NOMO-1 treated with DMSO at 0.1 percent for 48 hours (cell line): Measurements from ENCODE around the gene SPSB4.
"Not testable (repeated sequence)": the region's sequence is repeated elsewhere in the genome, so short reads cannot be mapped to it uniquely, and the experiment has no call there.

Source experiments
- DNase-seq: peaks from one replicate; lab custom pipeline; 2025; ENCODE audit not compliant: unreplicated experiment; lab: John Stamatoyannopoulos, UW

The SPSB4 gene

DNA sequence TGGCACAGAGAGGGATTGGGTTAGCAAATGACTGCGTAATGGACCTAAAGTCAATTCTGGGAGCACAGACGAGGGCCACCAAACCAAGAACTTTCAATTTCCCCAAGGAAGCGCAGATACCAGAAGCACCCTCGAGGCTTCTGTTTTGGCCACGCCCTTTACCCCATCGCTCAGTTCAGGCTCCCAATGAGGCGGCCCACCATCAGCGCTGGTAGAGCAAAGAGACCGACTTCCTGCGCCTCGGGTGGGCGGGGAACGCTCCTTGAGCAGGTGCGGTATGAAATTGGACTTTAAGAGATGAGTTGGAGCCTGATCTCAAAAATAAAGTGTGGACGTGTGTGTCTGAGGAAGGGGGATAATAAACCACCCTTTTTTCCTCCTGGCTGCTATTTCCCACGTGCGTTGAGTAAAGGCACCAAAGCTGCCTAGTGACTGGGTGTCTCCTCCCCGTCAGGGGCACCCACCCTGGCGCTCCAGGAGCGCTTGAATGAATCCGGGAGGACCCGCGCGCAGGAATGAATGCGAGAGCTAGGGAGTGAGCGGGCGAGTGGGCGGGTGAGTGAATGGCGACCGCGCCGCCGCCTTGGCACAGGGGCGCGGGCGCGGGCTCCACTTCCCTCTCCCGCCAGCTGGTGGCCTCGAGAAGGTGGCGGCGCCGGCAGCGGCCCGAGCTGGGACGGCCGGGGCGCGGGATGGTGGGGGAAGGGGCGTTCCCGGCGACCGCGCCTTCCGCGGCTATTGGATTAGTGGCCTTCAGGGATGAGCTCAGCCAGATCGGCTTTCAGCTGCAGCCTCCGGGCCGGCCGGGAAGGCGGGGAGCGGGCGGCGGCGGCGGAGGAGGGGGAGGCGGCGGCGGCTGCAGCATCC lies at the start of gene SPSB4:
Gene SPSB4 (plus strand): TSS at position 772 of the 867 bp plus-strand sequence. CDS start 14,758 bp downstream, outside the sequence.
- DNase-seq: peak; percentile 57

DNA sequence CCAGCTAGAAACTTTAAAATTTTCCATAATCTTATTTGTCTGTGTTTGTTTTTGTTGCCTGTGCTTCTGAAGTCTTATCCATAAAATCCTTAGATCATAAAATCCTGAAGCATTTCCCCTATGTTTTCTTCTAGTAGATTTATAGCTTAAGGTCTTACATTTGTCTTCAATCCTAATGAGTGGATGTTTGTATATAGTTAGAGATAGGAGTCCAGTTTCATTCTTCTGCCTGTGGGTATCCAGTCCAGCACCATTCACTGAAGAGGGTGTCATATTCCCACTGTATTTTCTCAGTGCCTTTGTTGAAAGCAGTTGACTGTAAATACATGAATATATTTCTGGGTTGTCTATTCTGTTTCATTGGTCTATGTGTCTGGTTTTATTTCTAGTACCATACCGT lies 44.8 kb upstream of the SPSB4 start:
- DNase-seq: no peak

DNA sequence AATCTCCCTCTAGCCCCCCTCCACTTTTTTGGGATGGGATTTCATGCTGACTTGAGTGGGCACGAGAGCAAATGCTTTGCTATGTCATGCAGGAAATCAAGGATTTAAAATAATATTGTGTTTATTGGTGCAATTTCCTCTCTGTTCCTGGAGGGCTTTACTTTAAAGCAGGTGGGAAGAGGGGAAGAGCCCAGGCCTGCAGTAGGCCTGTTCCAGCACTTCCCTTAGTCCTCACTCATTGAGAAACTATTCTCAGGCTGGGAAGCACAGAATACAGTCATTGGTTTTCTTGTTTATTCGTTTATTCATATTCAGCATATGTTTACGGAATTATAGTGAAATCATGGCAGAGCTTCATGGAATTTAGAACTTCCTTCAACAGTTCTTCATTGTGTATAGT lies 41.7 kb upstream of the SPSB4 start:
- DNase-seq: no peak

DNA sequence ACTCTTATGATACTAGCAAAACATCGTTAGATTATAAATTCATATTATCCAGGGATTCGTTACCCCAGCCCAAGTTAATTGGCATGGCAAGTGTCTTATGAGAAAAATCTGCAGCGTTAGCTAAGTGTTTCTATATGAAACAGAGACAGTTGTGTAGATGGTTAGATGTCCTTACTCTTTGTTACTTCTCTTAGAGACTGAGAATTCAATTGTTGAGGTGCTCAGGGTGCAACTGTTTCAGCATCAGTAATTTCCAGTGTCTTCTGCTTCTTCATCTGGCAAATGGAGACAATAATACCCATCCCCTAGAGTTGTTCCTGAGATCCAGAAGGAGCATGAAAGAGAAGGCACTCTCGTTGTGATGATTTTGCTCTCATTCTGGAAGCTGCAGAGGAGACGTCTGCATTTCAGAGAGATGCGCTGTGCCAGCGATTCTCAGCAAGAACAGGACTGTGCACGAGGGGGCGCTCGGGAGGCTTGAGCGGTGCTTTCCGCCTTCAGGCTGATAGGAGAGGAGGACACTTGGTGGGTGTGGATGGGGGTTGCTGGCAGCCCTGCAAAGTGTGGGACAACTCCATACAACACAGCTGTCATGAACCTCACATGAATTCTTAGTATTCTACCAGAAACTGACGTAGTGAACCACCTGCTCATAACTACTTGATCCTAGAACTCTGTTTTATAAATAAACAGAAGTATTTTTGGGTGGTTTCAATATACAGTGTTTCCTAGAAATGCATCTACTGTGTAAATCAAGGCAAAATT lies 39.7 kb upstream of the SPSB4 start:
- DNase-seq: peak; percentile 84

DNA sequence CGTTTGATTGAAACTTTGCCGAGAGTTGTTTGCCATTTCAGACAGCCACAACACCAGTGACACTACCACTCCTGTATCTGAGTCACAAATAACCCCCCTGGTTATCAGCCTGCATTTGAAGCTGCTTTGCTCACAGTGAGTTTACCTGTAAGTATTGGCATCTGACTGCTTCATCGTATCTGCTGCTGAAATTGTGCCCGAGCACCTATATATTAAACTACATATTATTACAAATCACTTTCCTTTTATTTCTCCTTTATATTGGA lies 39.2 kb upstream of the SPSB4 start:
- no peak for DNase-seq

DNA sequence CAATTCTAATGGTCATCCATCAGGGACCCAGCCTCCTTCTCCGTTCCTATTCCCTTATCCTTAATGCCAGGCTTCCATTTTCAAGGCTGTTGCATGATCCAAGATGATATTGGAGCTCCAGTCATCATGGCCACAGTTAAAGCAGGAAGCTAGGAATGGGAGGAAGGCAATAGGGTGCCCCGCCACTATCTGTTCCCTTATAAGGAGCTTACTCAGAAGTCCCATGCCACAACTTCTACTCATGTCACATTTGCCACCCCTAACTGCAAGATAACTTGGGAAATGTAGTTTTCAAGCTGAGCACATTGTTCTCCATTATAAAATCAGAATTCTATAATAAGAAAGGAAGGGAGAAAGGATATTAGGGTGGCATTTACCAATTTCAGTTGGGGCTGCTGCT lies 38.6 kb upstream of the SPSB4 start:
- DNase-seq: peak; percentile 68

DNA sequence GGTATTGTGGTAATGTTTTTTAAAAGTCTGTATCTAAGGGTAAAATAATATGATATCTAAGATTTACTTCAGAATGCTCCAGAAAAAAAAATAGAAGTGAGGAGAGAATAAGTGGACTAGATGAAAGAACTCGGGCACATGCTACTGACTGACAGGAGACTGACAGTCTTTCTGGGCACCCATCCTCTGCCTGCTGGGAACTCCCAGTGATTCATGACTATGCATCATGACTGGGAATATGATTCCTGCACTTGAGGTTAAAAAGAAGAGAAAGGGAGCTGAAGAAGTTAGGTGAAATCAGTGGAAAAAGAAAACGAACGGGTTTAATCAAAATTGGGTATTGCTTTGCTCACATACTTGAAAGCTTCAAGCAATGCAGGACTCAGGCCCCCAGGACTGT lies 35.7 kb upstream of the SPSB4 start:
- DNase-seq: no peak

DNA sequence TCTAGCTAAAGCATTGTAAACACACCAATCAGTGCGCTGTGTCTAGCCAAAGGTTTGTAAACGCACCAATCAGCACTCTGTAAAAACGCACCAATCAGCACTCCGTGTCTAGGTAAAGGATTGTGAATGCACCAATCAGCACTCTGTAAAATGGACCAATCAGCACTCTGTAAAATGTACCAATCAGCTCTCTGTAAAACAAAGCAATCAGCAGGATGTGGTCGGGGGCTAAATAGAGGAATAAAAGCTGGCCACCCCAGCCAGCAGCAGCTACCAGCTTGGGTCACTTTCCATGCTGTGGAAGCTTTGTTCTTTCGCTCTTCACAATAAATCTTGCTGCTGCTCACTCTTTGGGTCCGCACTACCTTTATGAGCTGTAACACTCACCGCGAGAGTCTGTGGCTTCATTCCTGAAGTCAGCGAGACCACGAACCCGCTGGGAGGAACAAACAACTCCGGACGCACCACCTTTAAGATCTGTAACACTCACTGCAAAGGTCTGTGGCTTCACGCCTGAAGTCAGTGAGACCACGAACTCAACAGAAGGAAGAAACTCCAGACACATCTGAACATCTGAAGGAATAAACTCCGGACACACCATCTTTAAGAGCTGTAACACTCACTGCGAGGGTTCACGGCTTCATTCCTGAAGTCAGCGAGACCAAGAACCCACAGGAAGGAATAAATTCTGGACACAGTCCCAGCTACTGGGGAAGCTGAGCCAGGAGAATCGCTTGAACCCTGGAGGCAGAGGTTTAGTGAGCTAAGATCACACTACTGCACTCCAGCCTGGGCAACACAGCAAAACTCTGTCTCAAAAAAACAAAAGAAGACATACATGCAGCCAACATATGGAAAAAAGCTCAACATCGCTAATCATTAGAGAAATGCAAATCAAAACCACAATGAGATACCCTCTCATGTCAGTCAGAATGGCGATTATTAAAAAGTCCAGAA lies 33.5 kb upstream of the SPSB4 start:
- DNase-seq: not testable (repeated sequence)

DNA sequence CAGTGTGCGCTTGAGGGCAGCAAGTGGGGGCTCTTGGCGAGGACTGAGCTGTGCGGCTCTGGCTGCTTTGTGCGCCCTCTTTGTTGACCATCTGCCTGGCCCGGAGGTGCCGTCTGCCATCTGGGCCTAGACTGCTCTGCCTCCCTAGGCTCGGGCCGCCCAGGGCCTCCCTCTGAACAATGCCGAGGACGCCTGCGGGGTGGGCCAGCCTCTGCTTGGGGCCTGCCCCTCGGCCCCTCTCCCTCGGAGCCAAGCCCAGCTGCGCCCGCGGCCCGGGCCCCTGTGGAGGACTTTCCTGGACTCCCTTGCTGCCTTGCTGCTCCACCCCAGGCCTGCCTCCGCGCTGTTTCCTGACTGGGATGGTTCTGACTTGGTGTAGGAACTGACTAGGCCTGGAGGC lies 31.9 kb upstream of the SPSB4 start:
- no peak for DNase-seq

DNA sequence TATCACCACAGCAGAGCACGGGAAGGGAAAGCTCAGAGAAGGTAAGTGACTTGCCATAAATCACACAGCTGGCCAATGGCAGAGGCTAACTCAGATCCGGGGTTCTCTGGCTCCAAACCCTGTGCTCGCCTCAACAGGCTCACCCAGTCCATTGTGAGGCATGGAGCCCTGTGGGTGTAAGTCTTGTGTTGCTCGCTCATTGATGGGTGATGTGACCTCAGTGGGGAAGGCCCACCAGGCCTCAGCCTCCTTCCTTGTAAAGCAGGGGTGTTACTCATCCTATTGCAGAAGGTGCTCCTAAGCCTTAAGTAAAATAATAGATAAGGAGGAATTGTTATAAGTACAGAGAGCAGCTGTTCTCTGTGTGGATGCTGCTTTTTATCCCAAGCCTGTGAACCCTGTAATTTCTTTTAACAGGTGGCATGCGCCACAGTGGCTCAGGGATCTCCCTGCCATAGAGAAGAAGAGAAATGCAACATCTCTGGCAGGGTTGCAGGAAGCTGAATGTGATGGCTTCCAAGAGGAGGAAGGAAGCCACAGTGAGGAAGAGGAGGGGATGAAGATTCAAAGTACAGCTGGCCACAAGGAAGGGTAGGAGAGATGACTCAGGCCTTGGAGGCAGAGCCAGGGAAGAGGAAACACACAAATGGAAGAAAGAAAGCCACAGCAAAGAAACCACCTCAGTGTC lies 30.9 kb upstream of the SPSB4 start:
- DNase-seq: no peak

DNA sequence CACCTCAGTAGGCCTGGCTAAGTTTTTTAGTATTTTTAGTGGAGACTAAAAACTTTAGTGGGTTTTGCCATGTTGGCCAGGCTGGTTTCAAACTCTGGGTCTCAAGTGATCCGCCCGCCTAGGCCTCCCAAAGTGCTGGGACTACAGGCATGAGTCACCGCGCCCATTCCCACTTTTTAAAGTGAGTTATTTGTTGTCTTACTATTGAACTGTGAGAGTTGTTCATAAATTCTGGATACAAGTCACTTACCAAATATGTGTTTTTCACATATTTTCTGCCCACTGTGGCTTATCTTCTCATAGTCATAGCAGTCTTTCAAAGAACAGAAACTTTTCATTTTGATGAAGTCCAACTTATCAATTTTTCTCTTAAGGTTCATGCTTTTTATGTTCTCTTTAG lies 29.9 kb upstream of the SPSB4 start:
- no peak for DNase-seq

DNA sequence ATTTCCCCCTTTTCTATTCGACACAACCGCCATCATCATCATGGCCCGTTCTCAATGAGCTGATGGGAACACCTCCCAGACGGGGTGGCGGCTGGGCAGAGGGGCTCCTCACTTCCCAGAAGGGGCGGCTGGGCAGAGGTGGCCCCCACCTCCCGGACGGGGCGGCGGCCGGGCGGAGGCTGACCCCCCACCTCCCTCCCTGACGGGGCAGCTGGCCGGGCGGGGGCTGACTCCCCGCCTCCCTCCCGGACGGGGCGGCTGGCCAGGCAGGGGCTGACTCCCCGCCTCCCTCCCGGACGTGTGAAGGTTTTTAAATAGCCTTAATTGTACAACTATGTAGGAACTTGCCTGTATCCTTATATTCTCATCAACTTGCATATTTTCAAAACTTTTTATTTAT lies 20.9 kb upstream of the SPSB4 start:
- DNase-seq: no peak

DNA sequence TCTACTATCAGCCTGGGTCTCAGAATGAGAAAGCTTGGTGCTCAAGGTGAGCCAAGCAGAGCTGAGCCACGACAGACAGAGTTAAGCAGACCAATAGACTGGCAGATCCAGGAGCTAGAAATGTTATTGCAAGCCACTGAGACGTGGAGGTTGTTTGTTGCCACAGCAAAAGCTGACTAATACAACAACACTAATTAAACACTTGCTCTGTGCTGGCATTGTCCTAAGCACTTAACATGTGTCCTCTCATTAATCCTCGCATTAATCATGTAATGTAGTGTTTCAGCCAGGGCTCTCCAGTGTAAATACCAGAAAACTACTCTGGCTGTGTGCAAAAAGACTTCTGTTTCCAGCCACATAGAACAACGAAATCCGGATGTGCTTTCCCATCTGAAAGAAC lies 11.6 kb upstream of the SPSB4 start:
- DNase-seq: no peak

DNA sequence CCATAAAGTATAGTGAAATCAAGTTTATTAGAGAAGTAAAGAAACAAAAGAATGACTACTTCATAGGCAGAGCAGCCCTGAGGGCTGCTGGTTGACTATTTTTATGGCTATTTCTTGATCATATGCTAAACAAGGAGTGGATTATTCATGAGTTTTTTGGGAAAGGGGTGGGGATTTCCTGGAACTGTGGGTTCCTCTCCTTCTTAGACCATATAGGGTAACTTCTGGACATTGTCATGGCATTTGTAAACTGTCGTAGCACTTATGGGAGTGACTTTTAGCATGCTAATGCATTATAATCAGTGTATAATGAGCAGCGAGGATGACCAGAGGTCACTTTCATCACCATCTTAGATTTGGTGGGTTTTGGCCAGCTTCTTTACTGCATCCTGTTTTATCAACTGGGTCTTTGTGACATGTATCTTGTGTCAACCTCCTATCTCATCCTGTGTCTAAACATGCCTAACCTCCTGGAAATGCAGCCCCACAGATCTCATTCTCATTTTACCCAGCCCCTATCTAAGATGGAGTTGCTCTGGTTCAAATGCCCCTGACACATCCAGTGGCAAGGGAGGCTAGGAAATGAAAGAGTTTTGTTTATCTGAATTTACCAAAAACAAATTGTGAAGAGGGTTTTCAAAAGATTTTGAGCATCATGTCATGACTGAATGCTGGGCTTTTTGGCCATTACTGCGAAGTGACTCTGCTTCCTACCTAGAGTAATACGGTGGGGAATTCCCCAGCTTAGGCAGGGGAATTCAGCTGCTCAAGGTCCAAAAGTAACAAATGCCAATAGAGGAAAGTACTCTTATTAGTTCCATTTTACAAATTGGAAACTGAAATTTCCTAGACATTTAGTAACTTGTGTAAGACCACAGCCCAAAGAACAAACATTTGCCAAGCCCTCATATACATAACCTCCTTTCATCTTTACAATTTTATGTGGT lies 6.2 kb upstream of the SPSB4 start:
- no peak for DNase-seq

DNA sequence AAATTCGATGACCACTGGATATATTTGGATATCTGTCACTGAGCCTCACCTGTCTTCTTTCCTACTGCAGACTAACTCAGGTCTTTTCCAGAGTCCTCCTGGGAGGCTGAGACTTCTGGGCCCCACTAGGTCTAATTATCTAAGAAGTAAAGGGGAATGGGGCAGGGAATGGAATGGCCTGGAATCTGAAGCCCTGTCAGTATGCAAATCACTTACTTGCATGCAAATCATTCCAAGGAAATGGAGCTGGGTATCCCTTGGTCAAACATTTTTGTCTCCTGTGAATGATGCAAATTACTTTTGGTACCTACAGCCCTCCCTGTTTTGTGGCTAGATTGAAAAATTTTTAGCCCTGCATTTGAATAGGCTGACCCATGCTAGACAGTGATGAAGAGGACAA lies 5.3 kb upstream of the SPSB4 start:
- no peak for DNase-seq

DNA sequence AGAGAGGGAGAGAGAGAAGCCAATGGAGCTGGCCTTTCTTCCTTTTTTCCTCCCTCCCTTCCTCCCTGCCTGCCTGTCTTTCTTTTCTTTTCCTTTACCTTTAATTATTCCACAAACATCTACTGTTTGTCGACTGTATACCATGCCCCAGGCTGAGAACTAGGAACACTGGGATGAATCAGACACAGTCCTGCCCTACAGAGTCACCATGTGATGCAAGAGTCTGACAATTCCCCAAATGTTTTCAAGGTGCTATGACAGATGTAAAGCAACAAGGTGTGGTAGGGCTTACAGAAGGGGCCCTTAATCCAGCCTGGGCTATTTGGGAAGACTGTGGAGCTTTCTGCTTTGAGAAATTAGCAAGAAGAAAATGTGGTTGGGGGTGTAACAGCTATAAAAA lies 4.0 kb upstream of the SPSB4 start:
- DNase-seq: no peak

DNA sequence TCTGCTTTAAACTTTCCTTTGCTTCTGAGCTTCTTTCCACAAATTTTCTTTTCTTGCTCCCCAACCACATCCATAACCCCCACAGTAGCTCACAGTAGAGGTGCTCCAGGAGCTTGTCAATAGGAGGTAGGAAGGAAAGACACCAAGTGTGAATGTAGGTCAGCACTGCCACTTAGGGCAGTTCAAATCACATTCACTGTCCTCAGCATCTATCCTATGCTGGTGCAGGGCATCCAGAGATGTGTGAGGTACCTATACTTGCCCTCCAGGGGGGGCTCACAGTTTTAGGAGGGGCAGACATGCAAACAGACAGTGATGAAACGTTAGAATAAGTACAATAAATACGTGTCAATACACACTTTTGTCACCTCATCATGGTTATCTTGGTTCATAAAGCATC lies 1.5 kb upstream of the SPSB4 start:
- no peak for DNase-seq

DNA sequence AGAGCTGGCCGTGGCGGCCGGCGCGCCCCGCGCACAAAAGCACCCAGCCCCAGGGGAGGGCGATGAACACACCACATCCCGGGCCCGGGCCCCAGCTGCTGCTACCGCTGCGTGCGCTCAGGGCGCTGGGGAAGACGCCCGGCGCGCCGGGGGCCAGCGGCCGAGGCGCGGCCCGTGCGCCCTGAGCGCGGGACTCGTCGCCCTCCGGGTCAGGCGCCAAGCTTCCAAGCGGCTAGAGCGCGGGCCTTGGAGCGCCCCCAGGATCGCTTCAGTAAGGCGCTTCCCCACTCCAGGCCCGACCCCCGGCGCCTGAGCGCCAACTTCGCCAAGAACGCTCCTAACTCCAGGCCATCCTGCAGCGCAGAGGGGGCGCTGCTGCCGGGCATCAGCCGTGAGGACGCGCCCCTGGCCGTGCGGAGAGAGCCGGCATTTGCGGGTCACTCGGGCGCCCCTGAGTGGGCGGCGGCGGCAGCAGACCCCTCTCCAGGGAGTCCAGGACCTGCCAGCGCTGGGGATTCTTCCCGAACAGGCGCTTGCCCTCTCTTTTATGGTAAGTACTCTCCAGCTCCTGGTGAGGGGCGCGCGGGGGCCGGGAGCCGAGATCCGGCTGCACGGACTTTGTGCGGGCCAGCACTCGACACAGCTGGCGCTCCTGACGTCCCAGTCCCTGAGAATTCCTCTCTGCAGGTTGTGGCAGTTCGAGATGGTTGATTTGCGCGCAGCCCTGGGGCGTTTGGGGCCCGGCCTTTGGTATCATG lies 475 bp downstream of the SPSB4 start:
- no peak for DNase-seq
